GM12892 (cell line): ENCODE results near the gene RTN4RL1.

Experiments used
- POLR2A ChIP-seq: IDR thresholded peaks from 2 replicates; pipeline ENCODE4 v1.6.1; 2011; ENCODE audit warnings: low read depth, low read length, control low read depth
- POLR2AphosphoS5 ChIP-seq: IDR thresholded peaks from 2 replicates; pipeline ENCODE4 v1.6.1; 2011; ENCODE audit warnings: low read depth, low read length, control low read depth

- TF ChIP-seq POLR2A (no peak), POLR2AphosphoS5 (no peak)
These were observed 22.3 kb downstream of the RTN4RL1 start for GRCh38 chr17:2002767-2003329.
